IMR-90 (cell line): ENCODE measurements around the gene ACOXL. TPM values are rescaled to one million over a fixed set of nuclear protein-coding genes. Genes with fewer than 3 reads are reported as not detected.

Experiments
- ATAC-seq: fragments of 200-7000 bp; cut with Tn5 transposase; 2 replicates; pipeline ENCODE4 v1.9.1; 2020; ENCODE audit warnings: low read depth, mild to moderate bottlenecking, moderate library complexity
- BruUV-seq: library from RNA; stranded (reverse); fragments of 400-500 nt; replicated peaks from 2 replicates; lab custom pipeline; 2021; lab: Mats Ljungman, UMichigan
- CTCF ChIA-PET: fragments of 300-600 bp; formaldehyde crosslinking; extraction: SDS; loops from one replicate; lab custom pipeline; 2021; ENCODE audit warnings: antibody characterized with exemption; lab: Yijun Ruan, JAX
- POLR2A ChIA-PET: fragments of 300-600 bp; sonication (Branson Sonifier 250); formaldehyde crosslinking; loops from one replicate; lab custom pipeline; 2022; ENCODE audit warnings: antibody characterized with exemption; ENCODE audit not compliant: unreplicated experiment; lab: Charles Lee
- DNase-seq: peaks from one replicate; pipeline ENCODE4 v3.0.0; 2013
- H2AFZ ChIP-seq: replicated peaks from 2 replicates; pipeline ENCODE3; 2013; ENCODE audit warnings: low read length, mild to moderate bottlenecking; ENCODE audit not compliant: poor library complexity
- H2AK5ac ChIP-seq: 2 replicates; pipeline ENCODE4 v1.6.1; 2013; ENCODE audit warnings: low read depth, low read length, inconsistent platforms
- H2AK9ac ChIP-seq: replicated peaks from 2 replicates; pipeline ENCODE3; 2013; ENCODE audit warnings: mild to moderate bottlenecking, low read depth, low read length, moderate library complexity; ENCODE audit not compliant: poor library complexity
- H2BK120ac ChIP-seq: 2 replicates; pipeline ENCODE4 v1.6.1; 2013; ENCODE audit warnings: low read depth, low read length, inconsistent platforms
- H2BK15ac ChIP-seq: 3 replicates; pipeline ENCODE4 v1.6.1; 2013; ENCODE audit warnings: low read depth, low read length, inconsistent platforms
- H2BK20ac ChIP-seq: 2 replicates; pipeline ENCODE4 v1.6.1; 2013; ENCODE audit warnings: low read depth, mild to moderate bottlenecking, inconsistent platforms, low read length, moderate library complexity
- H2BK5ac ChIP-seq: 2 replicates; pipeline ENCODE4 v1.6.1; 2013; ENCODE audit warnings: mild to moderate bottlenecking, low read depth, low read length, inconsistent platforms; ENCODE audit not compliant: poor library complexity, severe bottlenecking
- H3K14ac ChIP-seq: replicated peaks from 2 replicates; pipeline ENCODE4 v1.6.1; 2013; ENCODE audit warnings: low read depth, low read length, inconsistent platforms
- H3K18ac ChIP-seq: 2 replicates; pipeline ENCODE4 v1.6.1; 2013; ENCODE audit warnings: low read depth, low read length, control low read depth
- H3K23ac ChIP-seq: 2 replicates; pipeline ENCODE4 v1.6.1; 2013; ENCODE audit warnings: low read depth, low read length, inconsistent platforms
- H3K27ac ChIP-seq: 2 replicates; pipeline ENCODE4 v1.5.1; 2013; ENCODE audit warnings: mild to moderate bottlenecking, control low read depth, low read length; ENCODE audit not compliant: insufficient read depth
- H3K27me3 ChIP-seq: 2 replicates; pipeline ENCODE4 v1.6.1; 2013; ENCODE audit warnings: low read length; ENCODE audit not compliant: control insufficient read depth, insufficient read depth
- H3K36me3 ChIP-seq: 2 replicates; pipeline ENCODE4 v1.6.1; 2013; ENCODE audit warnings: low read length, mixed read lengths; ENCODE audit not compliant: control insufficient read depth, insufficient read depth
- H3K4ac ChIP-seq: 2 replicates; pipeline ENCODE4 v1.6.1; 2013; ENCODE audit warnings: low read depth, low read length, inconsistent platforms
- H3K4me1 ChIP-seq: 2 replicates; pipeline ENCODE4 v1.6.1; 2013; ENCODE audit warnings: low read length, mixed read lengths; ENCODE audit not compliant: control insufficient read depth, insufficient read depth
- H3K4me2 ChIP-seq: 2 replicates; pipeline ENCODE4 v1.6.1; 2013; ENCODE audit warnings: low read depth, mild to moderate bottlenecking, control low read depth, low read length, moderate library complexity
- H3K4me3 ChIP-seq: 2 replicates; pipeline ENCODE4 v1.5.1; 2013; ENCODE audit warnings: low read depth, mild to moderate bottlenecking, control low read depth, low read length, moderate library complexity; ENCODE audit not compliant: insufficient read depth
- H3K56ac ChIP-seq: 2 replicates; pipeline ENCODE4 v1.6.1; 2013; ENCODE audit warnings: low read length, inconsistent platforms; ENCODE audit not compliant: insufficient read depth; ENCODE audit errors: extremely low read depth
- H3K79me1 ChIP-seq, 2 experiments: 2 replicates each; pipeline ENCODE4 v1.6.1; 2013; ENCODE audit warnings: low read length in 2 of 2, inconsistent platforms in 1 of 2, low read depth in 1 of 2
- H3K9ac ChIP-seq: 2 replicates; pipeline ENCODE4 v1.6.1; 2013; ENCODE audit warnings: low read depth, low read length, control low read depth
- H3K9me1 ChIP-seq: 2 replicates; pipeline ENCODE4 v1.6.1; 2013; ENCODE audit warnings: low read length, inconsistent platforms; ENCODE audit not compliant: insufficient read depth
- H3K9me3 ChIP-seq: 2 replicates; pipeline ENCODE4 v1.6.1; 2013; ENCODE audit warnings: low read length; ENCODE audit not compliant: control insufficient read depth, insufficient read depth
- H4K20me1 ChIP-seq: 2 replicates; pipeline ENCODE4 v1.6.1; 2013; ENCODE audit warnings: low read length, inconsistent platforms; ENCODE audit not compliant: insufficient read depth
- H4K5ac ChIP-seq: 2 replicates; pipeline ENCODE4 v1.6.1; 2013; ENCODE audit warnings: mild to moderate bottlenecking, low read depth, low read length, control low read depth
- H4K8ac ChIP-seq, 2 experiments: 2 replicates each; pipeline ENCODE4 v1.6.1; 2013; ENCODE audit warnings: low read depth in 2 of 2, low read length in 2 of 2, control low read depth in 1 of 2, inconsistent platforms in 1 of 2
- H4K91ac ChIP-seq: 2 replicates; pipeline ENCODE4 v1.6.1; 2013; ENCODE audit warnings: low read depth, low read length, inconsistent platforms; ENCODE audit not compliant: insufficient read depth
- MXI1 ChIP-seq: IDR thresholded peaks from 2 replicates; pipeline ENCODE4 v1.6.1; 2012; ENCODE audit warnings: low read depth, mild to moderate bottlenecking, low read length, moderate library complexity, borderline replicate concordance
- RFX5 ChIP-seq: IDR thresholded peaks from 2 replicates; pipeline ENCODE4 v1.8.0; 2012; ENCODE audit warnings: low read depth, mild to moderate bottlenecking, low read length, moderate library complexity
- SMC3 ChIP-seq: fragments of 150-350 bp; IDR thresholded peaks from 2 replicates; pipeline ENCODE4 v1.6.1; 2016; ENCODE audit warnings: low read depth, mild to moderate bottlenecking, antibody characterized with exemption, low read length, moderate library complexity
- WGBS, 2 experiments: methylation state at CpG; one replicate each; pipeline versions ENCODE4 v1.1.5 to v1.1.7; 2013; ENCODE audit warnings: missing lambda C conversion rate in 2 of 2; ENCODE audit not compliant: insufficient read length in 1 of 2; ENCODE audit errors: extremely low coverage in 2 of 2; 5-methylcytosine and 5-hydroxymethylcytosine counted together
- dilution Hi-C: fragments of 300-500 bp; cut with HindIII; formaldehyde crosslinking; loops from one replicate; pipeline ENCODE4 v1.14.3; 2018; ENCODE audit warnings: low sequenced_read_pairs; ENCODE audit not compliant: unreplicated experiment
- in situ Hi-C: fragments of 300-500 bp; cut with MboI; formaldehyde crosslinking; loops from 3 replicates; pipeline ENCODE4 v1.14.3; 2019; ENCODE audit warnings: low sequenced_read_pairs, inconsistent platforms, mixed read lengths
- intact Hi-C: fragments of 100-400 bp; cut with micrococcal nuclease; formaldehyde crosslinking; loops from 2 replicates; pipeline ENCODE4 v1.10.0; 2022
- polyA plus RNA-seq, 3 experiments: library from polyadenylated mRNA; depleted of rRNA; stranded (reverse); fragments of >200 nt; gene quantifications; 2 replicates each; pipeline ENCODE4 v1.2.3, GENCODE V29; 2012; ENCODE audit warnings: low replicate concordance in 1 of 3
- total RNA-seq: library from RNA; depleted of rRNA; stranded (reverse); fragments of >200 nt; gene quantifications from 2 replicates; pipeline ENCODE4 v1.2.3, GENCODE V29; 2012

The ACOXL gene
- total and polyA plus RNA-seq, 2 of the 4 experiments (the other 2 are of a cell fraction), result not detected

DNA sequence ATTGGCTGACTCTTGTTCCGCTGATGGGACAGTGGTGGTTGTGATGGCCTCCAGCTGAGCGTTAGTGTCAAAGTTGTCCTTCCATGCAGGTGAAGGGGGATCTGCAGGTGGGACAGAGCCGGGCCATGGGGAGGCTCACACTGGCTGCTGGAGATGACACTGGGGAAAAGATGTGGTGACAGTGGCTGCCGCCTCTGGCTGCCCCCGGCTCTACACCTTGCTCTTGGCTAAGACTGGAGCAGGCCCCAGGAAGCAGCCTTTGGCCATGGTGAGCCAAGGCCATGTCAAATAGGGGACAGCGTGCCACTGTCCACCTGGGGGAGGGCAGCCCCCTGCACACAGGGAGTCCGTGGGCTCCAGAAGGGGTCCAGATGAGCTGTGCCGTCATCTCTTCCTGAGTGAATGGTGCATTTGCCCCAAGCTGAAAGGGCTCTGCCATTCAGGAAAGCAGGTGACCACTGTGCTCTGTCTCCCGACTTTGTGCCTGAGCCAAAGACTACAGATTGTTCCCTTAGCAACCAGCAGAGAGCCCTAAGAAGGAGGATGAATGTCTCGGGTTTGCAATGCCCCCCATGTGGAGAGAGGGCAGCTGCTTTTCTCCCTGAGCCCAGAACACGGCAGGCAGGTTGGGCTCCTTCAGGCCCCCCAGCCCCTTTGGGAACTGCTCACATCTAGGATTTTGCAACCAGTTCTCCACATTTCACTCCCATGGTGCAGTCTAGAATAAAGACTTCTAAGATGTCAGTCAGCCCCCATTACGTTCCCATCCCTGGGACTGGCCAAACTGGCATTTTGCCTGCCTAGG is 309.2 kb downstream of the ACOXL start:
- 80% methylated on average over 2 of the region's 12 CpGs; no CpG with 5 or more reads in 1 of the 2 experiments for WGBS, 2 experiments
- Histone ChIP-seq H3K14ac (no peak overlapping the region), H2AK5ac (no peak overlapping the region), H3K9me1 (no peaks in the 10 kb centered on the region), H3K4me1 (no peaks in the 10 kb centered on the region), H4K5ac (no peak overlapping the region), H4K20me1 (no peaks in the 10 kb centered on the region), H2BK20ac (no peak overlapping the region), H2BK120ac (no peak overlapping the region), H2BK15ac (no peak overlapping the region), H2AK9ac (no peak overlapping the region), H3K4me2 (no peak overlapping the region), H3K4me3 (no peak overlapping the region), H3K23ac (no peak overlapping the region), H4K91ac (no peak overlapping the region), H3K27me3 (peaks cover 49% of the 10 kb centered on the region), H2BK5ac (no peak overlapping the region), H4K8ac (no peak overlapping the region), H3K79me1 (no peaks in the 10 kb centered on the region), H2AFZ (no peak overlapping the region), H3K4ac (no peak overlapping the region), H3K36me3 (no peaks in the 10 kb centered on the region), H3K18ac (no peak overlapping the region), H3K9ac (no peak overlapping the region), H3K56ac (no peak overlapping the region), H3K27ac (no peak overlapping the region), H3K9me3 (no peaks in the 10 kb centered on the region)
- ChIA-PET POLR2A (no interaction called here), CTCF (no interaction called here)
- no peak for TF ChIP-seq SMC3
- TF ChIP-seq RFX5, result no peak
- no peak for TF ChIP-seq MXI1
- DNase-seq (no peak), ATAC-seq (no peak)
- in situ Hi-C loops, result no loop called here
- intact Hi-C loops, result no loop called here
- no TSS peak for BruUV-seq
- dilution Hi-C loops, result no loop called here
